ENCODE data around the gene AKR1C8.

- TF ChIP-seq CTCF (IDR thresholded peaks at IDR 0.05) (no peak), POLR2A (IDR thresholded peaks at IDR 0.05) (no peak), POLR2AphosphoS5 (IDR thresholded peaks at IDR 0.05) (no peak)
Measured at GRCh38 chr10:5117026-5117425, 67.9 kb downstream of the AKR1C8 start.

All from prostate gland (tissue), 2 donors.